22Rv1 (cell line): ENCODE measurements around the gene EZH1.
"Not testable (repeated sequence)": the region's sequence is repeated elsewhere in the genome, so short reads cannot be mapped to it uniquely, and the experiment has no call there.

Experiments
- H3K27ac ChIP-seq: fragments of 450-650 bp; 2 replicates; pipeline ENCODE4 v1.5.1; 2017
- ZFX ChIP-seq: fragments of 450-650 bp; IDR thresholded peaks from 2 replicates; pipeline ENCODE4 v1.6.1; 2017; ENCODE audit warnings: antibody characterized with exemption, borderline replicate concordance
- TF ChIP-seq, protein P1 (sequence below): fragments of 450-650 bp; IDR thresholded peaks from 2 replicates; pipeline ENCODE4 v1.5.1; 2017; ENCODE audit warnings: mild to moderate bottlenecking

The EZH1 gene

DNA sequence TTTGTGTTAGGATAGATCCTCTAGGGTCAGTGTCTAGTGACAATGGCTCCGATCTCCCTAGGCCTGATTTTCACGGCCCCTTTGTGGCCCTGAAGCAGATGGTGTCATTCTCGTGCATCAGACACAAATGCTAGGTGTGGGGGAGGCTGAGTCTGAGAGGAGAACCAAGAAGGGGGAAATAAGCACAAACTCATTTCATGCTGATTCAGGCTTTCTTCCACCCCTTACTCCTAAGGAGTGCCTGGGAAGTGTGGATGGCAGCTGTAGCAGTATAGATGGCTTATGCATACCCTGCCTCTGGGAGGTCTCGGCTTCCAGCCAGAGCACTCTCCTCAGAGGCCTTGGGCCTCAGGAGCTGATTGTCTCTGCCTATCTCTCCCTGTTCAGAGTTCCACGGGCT lies 33.7 kb upstream of the EZH1 start:
- H3K27ac ChIP-seq, result peak overlapping the region; percentile 51; the same call in 1 of the 2 replicates
- no peak for TF ChIP-seq ZFX
- TF ChIP-seq, protein P1, sequence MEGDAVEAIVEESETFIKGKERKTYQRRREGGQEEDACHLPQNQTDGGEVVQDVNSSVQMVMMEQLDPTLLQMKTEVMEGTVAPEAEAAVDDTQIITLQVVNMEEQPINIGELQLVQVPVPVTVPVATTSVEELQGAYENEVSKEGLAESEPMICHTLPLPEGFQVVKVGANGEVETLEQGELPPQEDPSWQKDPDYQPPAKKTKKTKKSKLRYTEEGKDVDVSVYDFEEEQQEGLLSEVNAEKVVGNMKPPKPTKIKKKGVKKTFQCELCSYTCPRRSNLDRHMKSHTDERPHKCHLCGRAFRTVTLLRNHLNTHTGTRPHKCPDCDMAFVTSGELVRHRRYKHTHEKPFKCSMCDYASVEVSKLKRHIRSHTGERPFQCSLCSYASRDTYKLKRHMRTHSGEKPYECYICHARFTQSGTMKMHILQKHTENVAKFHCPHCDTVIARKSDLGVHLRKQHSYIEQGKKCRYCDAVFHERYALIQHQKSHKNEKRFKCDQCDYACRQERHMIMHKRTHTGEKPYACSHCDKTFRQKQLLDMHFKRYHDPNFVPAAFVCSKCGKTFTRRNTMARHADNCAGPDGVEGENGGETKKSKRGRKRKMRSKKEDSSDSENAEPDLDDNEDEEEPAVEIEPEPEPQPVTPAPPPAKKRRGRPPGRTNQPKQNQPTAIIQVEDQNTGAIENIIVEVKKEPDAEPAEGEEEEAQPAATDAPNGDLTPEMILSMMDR, result no peak

- TF ChIP-seq, protein P1, result no peak
- TF ChIP-seq ZFX, result no peak
- H3K27ac ChIP-seq, result no peak overlapping the region
These were observed 30.8 kb upstream of the EZH1 start for GRCh38 chr17:42775534-42776098.

DNA sequence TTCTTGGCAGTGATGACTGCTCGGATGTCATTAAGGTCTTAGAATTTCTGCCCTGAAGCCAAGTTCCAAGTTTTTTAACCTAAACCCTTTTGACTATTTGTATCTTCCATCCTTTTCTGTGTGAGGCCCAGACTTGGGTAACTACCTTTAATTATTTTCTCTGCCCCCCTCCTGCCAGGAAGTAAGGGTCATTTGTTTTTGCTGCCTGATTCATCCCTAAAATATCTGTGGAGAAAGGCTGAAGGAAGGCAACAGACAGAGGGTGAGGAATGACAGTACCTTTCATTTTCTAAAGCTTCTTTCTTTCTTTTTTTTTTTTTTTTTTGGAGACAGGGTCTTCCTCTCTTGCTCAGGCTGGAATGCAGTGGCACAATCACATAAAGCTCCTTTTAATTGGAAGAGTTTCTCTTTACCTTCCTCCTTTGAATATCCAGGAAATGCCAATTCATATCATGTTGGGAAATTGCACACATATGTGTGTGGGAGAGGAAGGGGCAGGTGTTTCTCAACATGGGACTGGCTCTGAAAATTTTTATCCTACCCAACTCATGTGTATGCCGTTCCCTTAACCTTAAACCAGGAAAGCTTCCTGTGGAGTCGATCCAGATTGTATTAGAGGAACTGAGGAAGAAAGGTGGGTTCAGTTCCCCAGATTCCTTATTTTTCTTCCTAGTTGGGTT lies 29.4 kb upstream of the EZH1 start:
- H3K27ac ChIP-seq, result peak overlapping the region; percentile 58; the same call in 1 of the 2 replicates
- TF ChIP-seq, protein P1, result no peak
- no peak for TF ChIP-seq ZFX

- peak within 1 kb of the TSS; percentile 58 for H3K27ac ChIP-seq
- TF ChIP-seq, protein P1, result no peak
- TF ChIP-seq ZFX, result no peak
These were observed 28.6 kb upstream of the EZH1 start, which contains the start of gene VPS25 for GRCh38 chr17:42773290-42774035. VPS25 (plus strand) TSS chr17:42773449; CDS start chr17:42773476, 27 bp downstream.

DNA sequence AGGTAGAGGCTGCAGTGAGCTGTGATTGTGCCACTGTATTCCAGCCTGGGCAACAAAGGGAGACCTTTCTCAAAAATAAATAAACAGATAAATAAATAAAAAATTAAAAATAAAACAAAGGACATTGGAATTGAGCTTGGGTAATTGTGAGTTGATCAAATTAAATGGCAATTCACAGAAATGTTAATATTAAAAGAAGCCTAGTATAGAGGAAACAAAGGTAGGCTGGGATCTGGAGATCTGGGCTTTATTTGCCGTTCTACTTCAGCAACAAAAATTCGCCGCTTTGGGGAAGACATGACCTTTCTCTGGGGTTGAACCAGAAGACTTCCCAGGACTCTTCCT lies 28.1 kb upstream of the EZH1 start:
- TF ChIP-seq, protein P1, result no peak
- TF ChIP-seq ZFX, result no peak
- H3K27ac ChIP-seq, result peak overlapping the region; percentile 58

- not testable (repeated sequence) for H3K27ac ChIP-seq
These were observed 25.1 kb upstream of the EZH1 start for GRCh38 chr17:42769964-42770363.

DNA sequence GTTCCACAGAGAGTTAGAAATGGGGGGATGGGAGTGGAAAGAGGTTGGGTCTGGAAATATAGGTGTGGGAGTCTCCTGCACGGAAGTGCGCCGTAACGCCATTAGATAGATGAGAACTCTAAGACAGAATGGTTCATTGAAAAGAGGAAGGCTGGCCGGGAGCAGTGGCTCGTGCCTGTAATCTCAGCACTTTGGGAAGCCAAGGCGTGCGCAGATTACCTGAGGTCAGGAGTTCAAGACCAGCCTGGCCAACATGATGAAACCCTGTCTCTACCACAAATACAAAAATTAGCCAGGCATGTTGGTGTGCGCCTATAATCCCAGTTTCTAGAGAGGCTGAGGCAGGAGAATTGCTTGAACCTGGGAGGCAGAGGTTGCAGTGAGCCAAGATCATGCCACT lies 23.2 kb upstream of the EZH1 start:
- not testable (repeated sequence) for H3K27ac ChIP-seq

DNA sequence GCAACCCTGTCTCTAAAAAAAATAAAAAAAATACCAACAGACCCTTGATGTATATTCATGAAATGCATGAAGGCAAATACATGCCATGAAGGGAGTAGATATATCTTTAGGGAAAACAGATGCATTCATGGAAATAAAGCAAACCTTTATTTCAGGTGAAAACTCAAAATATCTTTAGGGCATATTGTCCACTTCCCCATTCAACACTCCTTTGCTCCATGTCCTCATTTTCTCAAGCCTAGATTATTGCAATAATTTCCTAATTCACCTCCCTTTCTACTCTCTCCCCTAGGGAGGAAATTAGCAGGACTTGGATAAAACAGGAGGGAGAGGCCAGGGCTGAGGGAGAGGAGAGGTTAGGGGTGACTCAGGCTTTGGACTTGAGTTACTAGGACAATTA lies 22.7 kb upstream of the EZH1 start:
- H3K27ac ChIP-seq, result no peak overlapping the region
- no peak for TF ChIP-seq ZFX
- TF ChIP-seq, protein P1, result no peak
